Spleen (tissue), 7 donors: ENCODE measurements around the gene USP53.

Experiments used
- CTCF ChIP-seq, 11 experiments: fragments of 200-600 bp in 7 of 11; fragments of 450-650 bp in 4 of 11; sonication (generic) in 4 of 11; IDR thresholded peaks in 8 of 11; conservative IDR thresholded peaks in 3 of 11; 1 replicate in 7 of 11; 2 replicates in 4 of 11; pipeline versions ENCODE4 v1.4.0 to v1.8.0; 2016 to 2021; ENCODE audit warnings: antibody characterized with exemption in 11 of 11, inconsistent platforms in 4 of 11, mild to moderate bottlenecking in 1 of 11
- POLR2A ChIP-seq, 3 donors: fragments of 450-650 bp; IDR thresholded peaks; one replicate each; pipeline ENCODE4 v1.5.1; 2017; ENCODE audit warnings: antibody characterized with exemption in 3 of 3, mild to moderate bottlenecking in 1 of 3
- POLR2AphosphoS5 ChIP-seq, 3 donors: sonication (generic); formaldehyde crosslinking; IDR thresholded peaks; one replicate each; pipeline ENCODE4 v1.5.1; 2017; ENCODE audit warnings: antibody characterized with exemption in 3 of 3
- donor health status: DM: no; HTN: no; CAD: no; lungs with moderate emphysema.
- donor health status: DM: no; HTN: no; CAD: no.
- donor health status: DM: no; HTN: no; CAD: no.

- TF ChIP-seq CTCF (IDR thresholded peaks at IDR 0.05 in 8 of 11, conservative IDR thresholded peaks at IDR 0.05 in 3 of 11) (no peak), POLR2AphosphoS5 (IDR thresholded peaks at IDR 0.05) (no peak), POLR2A (IDR thresholded peaks at IDR 0.05) (no peak)
Measured at GRCh38 chr4:119244344-119244743, 31.8 kb downstream of the USP53 start.
